Measurements from ENCODE around the gene NTS.

Gene NTS

GRCh38 chr12:85865890-85866289 is 8.2 kb upstream of the NTS start:
- TF ChIP-seq GATA3 (IDR thresholded peaks at IDR 0.05; ENCODE audit: low read depth, low read length) (no peak), GATA2 (IDR thresholded peaks at IDR 0.05; ENCODE audit: low read depth, low read length) (no peak)

GRCh38 chr12:85866986-85867776 is 6.9 kb upstream of the NTS start:
- TF ChIP-seq GATA2 (IDR thresholded peaks at IDR 0.05; ENCODE audit: low read depth, low read length) (no peak), GATA3 (IDR thresholded peaks at IDR 0.05; ENCODE audit: low read depth, low read length) (no peak)

GRCh38 chr12:85872497-85873091 is 1.5 kb upstream of the NTS start:
- no peak for TF ChIP-seq GATA3 (IDR thresholded peaks at IDR 0.05; ENCODE audit: low read depth, low read length)
- TF ChIP-seq GATA2 (IDR thresholded peaks at IDR 0.05; ENCODE audit: low read depth, low read length): no peak

GRCh38 chr12:85877459-85877858 is 3.4 kb downstream of the NTS start:
- no peak for TF ChIP-seq GATA2 (IDR thresholded peaks at IDR 0.05; ENCODE audit: low read depth, low read length)
- no peak for TF ChIP-seq GATA3 (IDR thresholded peaks at IDR 0.05; ENCODE audit: low read depth, low read length)

GRCh38 chr12:85883763-85884162 is 9.7 kb downstream of the NTS start:
- TF ChIP-seq GATA3 (IDR thresholded peaks at IDR 0.05; ENCODE audit: low read depth, low read length): no peak

GRCh38 chr12:85894653-85895052 is 20.6 kb downstream of the NTS start:
- TF ChIP-seq GATA2 (IDR thresholded peaks at IDR 0.05; ENCODE audit: low read depth, low read length): no peak
- TF ChIP-seq GATA3 (IDR thresholded peaks at IDR 0.05; ENCODE audit: low read depth, low read length): no peak

GRCh38 chr12:85920324-85920947 is 46.3 kb downstream of the NTS start:
- TF ChIP-seq GATA3 (IDR thresholded peaks at IDR 0.05; ENCODE audit: low read depth, low read length): no peak
- TF ChIP-seq GATA2 (IDR thresholded peaks at IDR 0.05; ENCODE audit: low read depth, low read length): no peak

GRCh38 chr12:85923767-85924331 is 49.8 kb downstream of the NTS start:
- TF ChIP-seq GATA3 (IDR thresholded peaks at IDR 0.05; ENCODE audit: low read depth, low read length) (no peak), GATA2 (IDR thresholded peaks at IDR 0.05; ENCODE audit: low read depth, low read length) (no peak)

- TF ChIP-seq GATA3 (IDR thresholded peaks at IDR 0.05; ENCODE audit: low read depth, low read length): no peak
- no peak for TF ChIP-seq GATA2 (IDR thresholded peaks at IDR 0.05; ENCODE audit: low read depth, low read length)
These were observed 53.1 kb downstream of the NTS start for GRCh38 chr12:85927166-85927565.

Measured in SH-SY5Y (cell line).